Activated naive CD4-positive, alpha-beta T cell treated with anti-CD3 and anti-CD28 coated beads, Interleukin-2, amount 10 ng/mL, durations not matched to agents 7 days and 5 days (primary cell): ENCODE measurements around the gene DDX51.

Source experiments
- CTCF ChIA-PET: fragments of 350-600 bp; sonication (Branson Sonifier 250); formaldehyde crosslinking; loops from one replicate; lab custom pipeline; 2021; ENCODE audit warnings: antibody characterized with exemption; lab: Charles Lee
- DNase-seq: peaks from one replicate; pipeline ENCODE4 v3.0.0-alpha.2; 2020
- H3K27ac Mint-ChIP-seq: one replicate; pipeline ENCODE4 v1.8.0; 2021; ENCODE audit warnings: mild to moderate bottlenecking, moderate library complexity, mixed read lengths
- H3K27me3 Mint-ChIP-seq: one replicate; pipeline ENCODE4 v1.8.0; 2021; ENCODE audit warnings: mild to moderate bottlenecking, mixed read lengths
- H3K36me3 Mint-ChIP-seq: one replicate; pipeline ENCODE4 v1.8.0; 2021; ENCODE audit warnings: mixed read lengths
- H3K4me1 Mint-ChIP-seq: one replicate; pipeline ENCODE4 v1.8.0; 2021; ENCODE audit warnings: mixed read lengths
- H3K4me3 Mint-ChIP-seq: one replicate; pipeline ENCODE4 v1.8.0; 2021; ENCODE audit warnings: mild to moderate bottlenecking, moderate library complexity, mixed read lengths
- H3K9me3 Mint-ChIP-seq: one replicate; pipeline ENCODE4 v1.8.0; 2021; ENCODE audit warnings: mixed read lengths

The DDX51 gene

GRCh38 chr12:132158677-132159554 lies 14.8 kb upstream of the DDX51 start:
- Mint-ChIP-seq H3K9me3 (no peaks in the 10 kb centered on the region), H3K27me3 (peaks cover 22% of the 10 kb centered on the region), H3K4me1 (peaks cover 12% of the 10 kb centered on the region), H3K36me3 (no peaks in the 10 kb centered on the region), H3K27ac (no peak overlapping the region), H3K4me3 (no peak overlapping the region)
- CTCF ChIA-PET, result no interaction called here
- DNase-seq, result no peak

- H3K36me3 Mint-ChIP-seq, result no peaks in the 10 kb centered on the region
- peaks cover 12% of the 10 kb centered on the region for H3K27me3 Mint-ChIP-seq
- H3K4me3 Mint-ChIP-seq, result no peak overlapping the region
- H3K4me1 Mint-ChIP-seq, result peaks cover 8% of the 10 kb centered on the region
- no peaks in the 10 kb centered on the region for H3K9me3 Mint-ChIP-seq
- H3K27ac Mint-ChIP-seq, result no peak overlapping the region
- DNase-seq, result no peak
- CTCF ChIA-PET, result no interaction called here
Measured at GRCh38 chr12:132157733-132158409, 13.8 kb upstream of the DDX51 start.

- Mint-ChIP-seq H3K27me3 (peaks cover under 1% of the 10 kb centered on the region), H3K4me3 (no peak overlapping the region), H3K27ac (no peak overlapping the region), H3K9me3 (no peaks in the 10 kb centered on the region), H3K4me1 (peaks cover 3% of the 10 kb centered on the region), H3K36me3 (no peaks in the 10 kb centered on the region)
- no peak for DNase-seq
- CTCF ChIA-PET, result no interaction called here
Measured at GRCh38 chr12:132156573-132157325, 12.6 kb upstream of the DDX51 start.

- no peaks in the 10 kb centered on the region for H3K27me3 Mint-ChIP-seq
- no peaks in the 10 kb centered on the region for H3K9me3 Mint-ChIP-seq
- no peak overlapping the region for H3K27ac Mint-ChIP-seq
- no peak for DNase-seq
- H3K36me3 Mint-ChIP-seq, result peaks cover 2% of the 10 kb centered on the region
- CTCF ChIA-PET, result interaction anchor here (1.0 kb wide), 1 partner anchor 23 kb away, joined by 4 read pairs; no protein-coding TSS in a partner anchor
- H3K4me3 Mint-ChIP-seq, result no peak overlapping the region
- peaks cover 3% of the 10 kb centered on the region for H3K4me1 Mint-ChIP-seq
Measured at GRCh38 chr12:132155771-132156572, 11.9 kb upstream of the DDX51 start.

GRCh38 chr12:132154941-132155770 lies 11.0 kb upstream of the DDX51 start:
- Mint-ChIP-seq H3K4me1 (peaks cover 3% of the 10 kb centered on the region), H3K27ac (no peak overlapping the region), H3K4me3 (no peak overlapping the region), H3K27me3 (no peaks in the 10 kb centered on the region), H3K9me3 (no peaks in the 10 kb centered on the region), H3K36me3 (peaks cover 2% of the 10 kb centered on the region)
- CTCF ChIA-PET, result interaction anchor here (0.7 to 1.0 kb wide), 2 partner anchors 24 to 64 kb away, joined by 3 to 4 read pairs; no protein-coding TSS in a partner anchor
- peak; percentile 58 for DNase-seq

- no peak overlapping the region for H3K4me3 Mint-ChIP-seq
- H3K27ac Mint-ChIP-seq, result no peak overlapping the region
- DNase-seq, result no peak
- no peaks in the 10 kb centered on the region for H3K9me3 Mint-ChIP-seq
- CTCF ChIA-PET, result interaction anchor here (0.6 to 1.8 kb wide), 11 partner anchors 8 to 276 kb away, joined by 3 to 27 read pairs (median 4); partner anchors contain the start of gene NOC4L
- no peaks in the 10 kb centered on the region for H3K4me1 Mint-ChIP-seq
- peaks cover 2% of the 10 kb centered on the region for H3K36me3 Mint-ChIP-seq
- no peaks in the 10 kb centered on the region for H3K27me3 Mint-ChIP-seq
Measured at GRCh38 chr12:132154341-132154761, 10.2 kb upstream of the DDX51 start.

GRCh38 chr12:132153501-132154340 lies 9.6 kb upstream of the DDX51 start:
- CTCF ChIA-PET, result interaction anchor here (0.6 to 1.8 kb wide), 15 partner anchors 9 to 460 kb away, joined by 3 to 27 read pairs (median 4); partner anchors contain the start of gene NOC4L
- peak; percentile 84 for DNase-seq
- Mint-ChIP-seq H3K27me3 (no peaks in the 10 kb centered on the region), H3K27ac (no peak overlapping the region), H3K4me1 (no peaks in the 10 kb centered on the region), H3K4me3 (no peak overlapping the region), H3K9me3 (no peaks in the 10 kb centered on the region), H3K36me3 (peaks cover 2% of the 10 kb centered on the region)

- Mint-ChIP-seq H3K9me3 (no peaks in the 10 kb centered on the region), H3K36me3 (peaks cover 2% of the 10 kb centered on the region), H3K27me3 (no peaks in the 10 kb centered on the region), H3K4me1 (no peaks in the 10 kb centered on the region), H3K27ac (no peak overlapping the region), H3K4me3 (no peak overlapping the region)
- DNase-seq, result no peak
- CTCF ChIA-PET, result interaction anchor here (1.3 to 1.8 kb wide), 3 partner anchors 10 to 262 kb away, joined by 7 to 27 read pairs (median 23); no protein-coding TSS in a partner anchor
Measured at GRCh38 chr12:132152953-132153352, 8.8 kb upstream of the DDX51 start.

GRCh38 chr12:132152411-132152821 lies 8.3 kb upstream of the DDX51 start:
- H3K27ac Mint-ChIP-seq, result no peak overlapping the region
- H3K9me3 Mint-ChIP-seq, result no peaks in the 10 kb centered on the region
- no peak overlapping the region for H3K4me3 Mint-ChIP-seq
- H3K4me1 Mint-ChIP-seq, result no peaks in the 10 kb centered on the region
- H3K36me3 Mint-ChIP-seq, result peaks cover 2% of the 10 kb centered on the region
- CTCF ChIA-PET, result interaction anchor here (1.5 to 1.8 kb wide), 2 partner anchors 262 kb away, joined by 4 to 27 read pairs; no protein-coding TSS in a partner anchor
- no peak for DNase-seq
- H3K27me3 Mint-ChIP-seq, result no peaks in the 10 kb centered on the region

GRCh38 chr12:132151766-132152410 lies 7.8 kb upstream of the DDX51 start:
- Mint-ChIP-seq H3K9me3 (no peaks in the 10 kb centered on the region), H3K4me1 (no peaks in the 10 kb centered on the region), H3K36me3 (peaks cover 2% of the 10 kb centered on the region), H3K27me3 (no peaks in the 10 kb centered on the region), H3K4me3 (no peak overlapping the region), H3K27ac (no peak overlapping the region)
- no peak for DNase-seq
- CTCF ChIA-PET, result interaction anchor here (0.7 to 1.5 kb wide), 2 partner anchors 24 to 262 kb away, joined by 3 to 4 read pairs; no protein-coding TSS in a partner anchor

GRCh38 chr12:132151145-132151765 lies 7.1 kb upstream of the DDX51 start:
- CTCF ChIA-PET, result interaction anchor here (0.7 to 1.5 kb wide), 2 partner anchors 23 to 263 kb away, joined by 3 to 4 read pairs; no protein-coding TSS in a partner anchor
- Mint-ChIP-seq H3K27me3 (no peaks in the 10 kb centered on the region), H3K36me3 (peaks cover 5% of the 10 kb centered on the region), H3K9me3 (no peaks in the 10 kb centered on the region), H3K4me3 (no peak overlapping the region), H3K27ac (no peak overlapping the region), H3K4me1 (peaks cover 3% of the 10 kb centered on the region)
- DNase-seq, result no peak
